HPDE6-E6E7 (cell line): ENCODE results near the gene CACNB2.
"Not testable (repeated sequence)": the region's sequence is repeated elsewhere in the genome, so short reads cannot be mapped to it uniquely, and the experiment has no call there.

ENCODE experiments used
- DNase-seq: peaks from one replicate; pipeline ENCODE4 v3.0.0; 2011; ENCODE audit warnings: missing footprints; ENCODE audit errors: extremely low spot score

Gene CACNB2

DNA sequence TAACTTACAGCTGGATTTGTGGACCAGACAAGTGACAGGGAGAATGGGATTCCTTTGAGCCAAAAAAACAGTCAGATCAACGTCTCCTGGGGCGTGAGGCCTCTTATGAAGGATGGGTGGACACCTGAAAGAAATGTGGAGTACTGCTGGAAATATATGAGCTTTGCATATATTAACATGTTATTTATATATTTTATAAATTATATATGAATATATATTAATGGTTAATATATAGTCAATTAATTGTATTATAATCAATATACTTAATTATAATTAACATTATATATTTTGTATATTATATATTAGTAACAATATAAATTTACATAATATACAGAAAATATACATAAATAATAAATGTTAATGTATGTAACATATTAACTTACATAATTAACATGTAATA, 57.5 kb downstream of the CACNB2 start:
- DNase-seq, result no peak

DNA sequence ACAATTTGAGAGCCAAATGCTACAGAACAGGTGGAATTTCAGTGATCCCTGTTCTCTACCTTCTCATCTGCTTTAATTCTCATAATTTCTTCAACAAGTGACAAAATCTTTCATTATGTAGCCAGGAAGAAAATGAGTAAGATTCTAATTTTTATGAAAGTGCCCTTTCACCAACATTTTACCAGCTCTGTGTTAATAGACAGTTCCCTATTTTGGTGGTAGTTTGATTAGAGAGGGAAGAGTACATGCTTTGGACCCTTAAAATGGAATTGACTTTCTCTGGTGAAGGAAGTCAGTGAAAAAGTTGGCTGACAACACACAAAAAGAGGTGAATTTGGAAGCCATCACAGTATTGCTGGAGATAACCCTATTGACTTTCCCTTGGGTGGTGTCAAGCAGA, 61.7 kb downstream of the CACNB2 start:
- no peak for DNase-seq

DNA sequence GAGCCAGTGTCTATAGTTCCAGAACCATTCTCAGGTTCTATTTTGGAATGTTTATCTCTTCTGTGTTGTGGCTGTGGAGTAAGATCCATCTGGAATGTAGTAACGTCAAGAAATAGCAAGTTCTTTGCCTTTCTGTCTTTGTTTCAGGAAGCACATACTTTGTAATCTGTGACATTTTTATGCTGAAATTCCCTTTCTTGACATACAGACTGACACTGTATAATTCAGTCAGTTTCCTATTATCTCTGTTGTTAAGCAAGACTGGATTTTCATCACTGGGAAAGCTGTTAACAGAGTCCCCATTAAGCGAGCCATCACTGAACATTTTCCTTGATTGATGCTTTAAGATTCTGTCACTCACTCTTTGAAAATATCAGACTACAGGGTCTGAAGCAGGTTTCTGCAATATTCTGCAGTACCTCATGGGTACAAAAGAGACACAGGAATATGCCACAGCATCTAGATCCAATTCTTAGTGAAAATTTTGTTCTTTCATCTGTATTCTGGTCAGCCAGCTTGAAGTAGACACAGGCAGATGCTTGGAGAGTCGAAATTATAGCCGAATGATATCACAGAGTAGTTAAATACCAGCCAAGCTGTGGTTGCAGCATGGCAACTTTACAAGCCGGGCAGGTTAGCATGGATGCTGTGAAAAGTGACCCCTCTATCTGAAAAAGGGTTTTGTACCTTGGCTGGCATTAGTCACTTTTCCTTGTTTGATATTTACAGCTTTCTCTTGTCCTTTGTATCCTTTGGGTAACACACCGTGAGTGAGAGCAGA, 62.6 kb downstream of the CACNB2 start:
- DNase-seq, result no peak

DNA sequence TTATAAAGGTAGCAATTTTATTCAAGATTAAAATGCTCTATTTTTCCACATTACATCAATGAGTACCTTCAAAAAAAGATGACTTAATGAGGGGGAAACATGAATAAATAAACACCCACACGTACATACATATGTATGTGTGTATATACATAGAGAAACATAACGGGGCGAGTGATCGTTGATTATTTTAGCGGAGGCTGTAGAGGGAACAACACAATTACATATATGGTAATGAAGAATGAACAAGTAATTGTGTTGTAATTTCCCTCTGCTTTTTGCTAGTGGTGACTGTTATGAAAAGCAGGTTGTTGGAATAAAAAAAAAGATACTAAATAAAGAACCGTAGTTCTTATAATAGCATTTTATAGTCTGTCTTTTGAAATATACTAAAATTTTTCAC, 63.2 kb downstream of the CACNB2 start:
- no peak for DNase-seq

DNA sequence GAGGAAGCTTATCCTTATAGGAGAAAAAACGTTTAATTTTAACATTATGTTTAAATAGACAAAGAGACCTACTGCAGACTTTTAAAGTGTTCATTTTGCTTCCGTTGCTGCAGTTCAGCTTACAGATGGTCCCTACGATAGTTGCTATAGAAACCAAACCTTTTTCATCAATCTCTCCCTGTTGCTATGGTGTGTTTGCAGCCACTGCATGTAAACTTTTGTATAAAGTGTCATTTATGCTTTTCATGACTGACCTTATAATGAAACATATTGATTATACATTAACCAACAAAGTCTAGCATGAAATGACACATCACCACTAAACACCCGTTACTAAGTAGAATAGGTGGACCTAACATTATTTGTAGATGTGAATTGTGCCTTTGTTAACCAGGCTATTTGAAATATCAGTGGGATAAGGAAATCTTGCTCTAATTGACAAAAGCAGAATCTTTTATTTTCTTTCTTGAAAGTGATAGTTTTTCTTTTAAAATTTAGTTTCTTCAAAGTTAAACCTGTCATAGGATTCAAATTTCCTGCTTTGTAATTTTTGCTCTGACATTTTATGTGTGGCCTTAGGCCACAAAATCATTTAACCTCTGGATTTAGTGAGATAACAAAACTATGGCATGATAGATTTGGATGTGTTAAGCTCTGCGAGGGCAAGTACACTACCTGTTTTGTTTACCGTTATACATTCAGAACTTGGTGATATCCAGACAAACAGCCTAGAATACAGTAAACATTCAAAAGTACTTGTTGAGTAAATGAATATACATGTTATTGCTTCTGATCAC, 64.0 kb downstream of the CACNB2 start:
- no peak for DNase-seq

DNA sequence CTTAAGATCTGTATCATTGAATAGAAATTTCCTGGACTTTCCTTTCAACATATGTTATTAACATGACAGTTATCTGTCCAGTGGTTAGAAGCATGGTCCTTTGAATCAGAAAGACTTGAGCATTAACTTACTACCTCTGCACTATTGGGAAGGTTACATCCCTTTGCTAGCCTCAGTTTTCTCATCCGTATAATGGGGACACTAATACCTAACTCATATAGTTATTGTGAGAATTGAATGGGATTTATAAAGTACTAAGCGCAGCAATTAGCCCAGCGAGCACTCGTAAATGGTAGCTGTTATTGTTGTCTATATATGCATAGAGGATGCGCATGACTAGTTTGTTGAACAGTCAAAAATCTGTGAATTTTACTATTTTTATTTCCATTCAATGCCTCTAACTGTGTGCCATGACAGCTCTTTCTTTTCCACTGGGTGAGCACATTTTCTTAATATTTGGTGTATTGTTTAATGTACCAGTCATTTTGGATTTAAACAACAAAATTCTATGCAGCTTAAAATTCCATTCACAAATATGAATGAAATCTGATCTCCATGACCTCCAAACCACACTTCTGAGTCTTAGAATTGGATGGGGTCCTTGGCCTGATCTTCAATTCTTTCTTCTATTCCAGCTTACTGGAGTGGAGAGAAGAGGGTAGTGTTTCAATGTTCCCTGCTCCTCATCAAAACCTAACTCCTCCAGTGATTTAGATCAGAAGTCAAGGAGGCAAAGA, 65.0 kb downstream of the CACNB2 start:
- DNase-seq, result no peak

DNA sequence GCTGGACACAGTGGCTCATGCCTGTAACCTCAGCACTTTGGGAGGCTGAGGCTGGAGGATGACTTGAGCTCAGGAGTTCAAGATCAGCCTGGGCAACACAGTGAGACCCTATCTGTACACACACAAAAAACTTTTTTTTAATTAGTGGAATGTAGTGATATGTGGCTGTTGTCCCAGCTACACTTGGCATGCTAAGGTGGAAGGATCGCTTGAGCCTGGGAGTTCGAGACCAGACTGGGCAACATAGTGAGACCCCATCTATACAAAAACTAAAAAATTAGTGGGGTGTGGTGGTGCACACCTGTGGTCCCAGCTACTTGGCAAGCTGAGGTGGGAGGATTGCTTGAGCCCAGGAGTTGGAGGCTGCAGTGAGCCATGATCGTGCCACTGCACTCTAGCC, 68.0 kb downstream of the CACNB2 start:
- DNase-seq, result not testable (repeated sequence)

DNA sequence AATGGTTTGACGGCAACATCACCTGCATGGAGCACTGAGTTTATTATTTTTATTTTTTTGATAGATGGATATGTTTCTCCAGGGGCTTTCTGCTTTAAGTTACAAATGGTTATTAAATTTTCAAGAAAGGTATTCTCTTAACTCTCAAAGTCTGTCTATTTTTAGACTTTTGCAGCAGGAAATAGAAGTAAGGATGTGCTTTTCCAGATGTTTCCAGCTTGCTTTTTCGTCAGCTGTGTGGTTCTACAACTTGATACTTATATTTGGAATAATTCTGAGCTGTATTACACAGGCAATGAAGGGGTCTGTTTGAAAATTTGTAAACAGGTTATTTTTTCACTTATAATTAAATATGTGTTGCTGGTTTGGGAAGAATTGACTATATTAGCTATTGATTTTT, 69.0 kb downstream of the CACNB2 start:
- no peak for DNase-seq

DNA sequence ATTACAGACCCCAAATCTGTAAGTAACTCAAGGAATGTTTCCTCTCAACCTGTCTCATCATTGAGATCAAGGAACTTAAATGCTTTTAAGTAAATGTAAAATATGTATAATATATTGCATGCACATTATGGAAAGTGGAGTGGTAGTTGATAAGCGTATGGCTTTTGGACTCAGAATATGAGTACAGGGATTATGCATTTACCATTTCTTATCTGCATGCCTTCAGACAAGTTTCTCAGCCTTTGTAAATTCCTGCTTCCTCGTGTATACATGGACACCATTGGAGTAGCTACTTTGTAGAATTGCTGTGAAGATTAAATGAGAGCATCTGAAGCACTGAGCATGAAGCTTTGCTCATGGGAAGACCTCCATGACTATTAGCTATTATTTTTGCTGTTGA, 70.5 kb downstream of the CACNB2 start:
- DNase-seq, result no peak

DNA sequence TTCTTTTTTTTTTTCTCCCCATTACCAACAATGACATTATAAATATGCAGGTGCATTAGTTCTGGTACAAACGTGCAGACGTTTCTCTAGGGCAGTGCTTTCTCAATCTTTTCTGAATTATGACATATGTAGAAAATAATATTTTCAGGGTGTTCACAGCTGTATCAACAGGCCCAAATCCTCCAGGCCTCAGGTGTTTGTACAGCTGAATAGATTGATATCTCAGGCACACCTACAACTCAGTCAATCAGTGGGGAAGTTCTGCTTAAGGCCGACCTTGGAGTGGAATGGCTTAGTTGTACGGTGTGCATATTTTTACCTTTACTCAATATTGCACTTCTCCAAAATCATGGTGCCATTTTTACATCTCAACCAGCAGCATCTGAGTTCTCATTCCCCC, 71.6 kb downstream of the CACNB2 start:
- no peak for DNase-seq

DNA sequence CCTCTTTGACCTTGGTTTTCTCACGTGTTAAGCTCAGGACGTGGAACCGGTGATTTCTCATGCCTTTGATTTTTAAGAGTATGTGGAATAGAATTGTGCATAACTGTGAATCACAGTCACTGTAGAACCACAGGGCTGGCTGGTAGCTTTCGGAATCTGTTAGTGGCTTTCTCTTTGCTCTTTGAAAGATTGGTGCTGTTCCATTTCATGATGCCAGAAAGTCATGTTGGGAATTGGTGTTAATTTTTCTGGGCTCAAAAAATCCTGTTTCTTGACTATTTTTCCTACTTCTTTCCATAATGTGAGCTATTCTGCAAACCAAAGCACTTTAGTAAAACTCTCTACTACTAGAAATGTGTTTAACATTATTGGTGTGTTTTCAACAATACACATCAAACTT, 73.0 kb downstream of the CACNB2 start:
- DNase-seq, result no peak

DNA sequence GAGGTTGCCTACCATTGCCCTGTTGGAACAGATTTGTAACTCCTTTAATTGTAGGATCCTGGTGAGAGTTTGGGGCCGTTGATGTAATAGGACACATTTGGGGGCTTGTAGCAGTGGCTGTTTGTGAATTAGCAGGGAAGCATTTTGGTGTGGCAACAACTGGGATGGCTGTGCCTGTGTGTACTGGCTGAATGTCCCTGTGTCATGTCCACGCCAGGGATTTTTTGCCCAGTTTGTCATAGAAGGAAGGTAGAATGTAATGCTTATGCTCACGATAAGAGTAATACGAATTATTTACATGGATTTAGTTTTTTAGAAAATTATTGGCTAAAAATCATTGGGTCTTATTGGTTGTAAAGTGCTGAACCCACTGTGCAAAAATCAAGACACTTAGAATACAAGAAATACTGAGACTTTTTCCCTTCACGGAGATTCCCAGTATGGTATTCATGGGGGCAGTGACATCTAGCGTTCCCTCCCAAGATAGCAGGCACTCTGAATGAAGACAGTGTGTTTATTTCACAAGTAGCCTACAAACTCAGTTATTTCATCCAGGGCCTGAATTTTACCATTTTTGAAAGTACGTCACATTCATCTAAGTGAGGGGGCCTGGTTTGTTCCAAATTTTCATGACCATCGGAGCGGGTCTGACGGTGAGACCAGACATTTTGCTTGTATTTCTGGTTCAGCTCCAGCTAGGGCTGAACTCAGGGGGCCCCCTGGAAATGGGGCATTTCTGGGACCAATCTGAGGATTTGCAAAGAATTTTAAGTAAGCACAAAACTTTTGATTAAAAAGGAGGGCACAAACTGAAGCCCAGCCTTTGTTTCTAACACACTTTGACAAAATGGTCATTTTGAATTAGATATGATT, 74.7 kb downstream of the CACNB2 start:
- peak; percentile 1 for DNase-seq

DNA sequence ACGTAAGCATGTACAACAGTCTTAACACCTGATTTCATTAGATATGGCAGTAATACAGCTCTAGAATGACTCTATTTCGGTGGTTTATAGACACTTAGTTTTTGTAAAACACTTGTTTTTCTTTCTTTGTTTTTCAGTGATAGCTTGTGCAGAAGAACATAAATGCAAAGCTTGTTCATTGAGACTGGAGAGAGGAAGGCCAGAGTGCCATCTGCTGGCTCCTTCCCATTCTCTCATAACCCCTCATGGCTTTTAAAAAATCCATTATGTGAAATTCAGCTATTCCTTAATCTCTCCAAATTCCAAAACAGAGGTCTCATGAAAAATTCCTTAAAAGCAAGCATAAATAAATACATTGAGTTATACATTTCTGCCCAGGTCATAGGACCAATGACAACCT, 76.3 kb downstream of the CACNB2 start:
- DNase-seq, result no peak

DNA sequence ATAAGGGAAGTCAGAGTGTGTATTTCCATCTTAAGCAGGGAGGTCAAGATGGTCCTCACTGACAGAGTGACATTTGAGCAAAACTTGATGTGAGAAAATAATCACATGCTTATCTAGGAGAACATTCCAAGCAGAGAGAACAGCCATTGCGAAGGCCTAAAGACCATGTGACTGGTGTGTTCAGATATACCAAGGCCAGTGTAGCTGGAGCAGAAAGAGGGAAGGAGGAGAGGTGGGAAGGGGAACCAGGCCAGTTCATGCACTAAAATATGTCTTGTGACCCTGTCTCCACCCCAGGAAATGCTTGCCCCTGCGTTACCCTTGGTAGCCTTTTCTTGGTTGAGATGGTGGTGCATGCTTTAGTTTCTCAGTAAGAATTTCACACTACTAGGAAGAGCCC, 77.4 kb downstream of the CACNB2 start:
- no peak for DNase-seq

DNA sequence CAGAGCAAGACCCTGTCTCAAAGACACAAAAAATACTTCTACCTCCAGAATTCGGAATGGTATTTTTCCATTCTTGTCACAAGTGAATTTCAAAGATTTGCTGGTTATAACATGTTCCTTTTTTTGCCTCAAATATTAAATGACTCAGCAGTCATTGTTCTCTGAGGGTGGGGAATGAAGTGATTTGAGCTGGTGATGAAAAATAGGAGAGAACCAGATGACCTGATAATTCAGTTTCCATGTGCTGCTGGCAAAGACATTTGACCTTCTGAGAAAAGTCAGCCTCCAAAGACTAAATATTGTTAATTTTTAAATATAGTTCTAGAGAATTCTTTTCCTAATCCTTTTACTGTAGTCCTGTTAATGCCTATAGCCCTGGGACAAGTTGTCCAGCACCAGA, 78.9 kb downstream of the CACNB2 start:
- DNase-seq, result no peak

DNA sequence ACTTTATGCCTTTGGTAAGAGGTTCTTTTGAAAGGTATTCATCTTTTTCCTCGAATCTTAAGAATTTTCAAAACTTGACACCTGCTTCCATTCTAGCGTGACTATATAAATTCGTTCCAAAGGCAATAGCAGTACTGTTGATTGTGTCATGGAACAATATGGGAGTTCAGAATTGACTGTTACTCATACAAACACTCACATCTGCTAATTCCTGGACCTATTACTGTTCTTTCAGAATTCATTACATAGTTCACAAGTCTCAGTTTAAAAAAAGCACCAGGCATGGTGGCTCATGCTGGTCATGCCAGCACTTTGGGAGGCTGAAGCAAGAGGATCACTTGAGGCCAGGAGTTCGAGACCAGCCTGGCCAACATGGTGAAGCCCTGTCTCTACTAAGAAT, 80.9 kb downstream of the CACNB2 start:
- DNase-seq, result no peak

DNA sequence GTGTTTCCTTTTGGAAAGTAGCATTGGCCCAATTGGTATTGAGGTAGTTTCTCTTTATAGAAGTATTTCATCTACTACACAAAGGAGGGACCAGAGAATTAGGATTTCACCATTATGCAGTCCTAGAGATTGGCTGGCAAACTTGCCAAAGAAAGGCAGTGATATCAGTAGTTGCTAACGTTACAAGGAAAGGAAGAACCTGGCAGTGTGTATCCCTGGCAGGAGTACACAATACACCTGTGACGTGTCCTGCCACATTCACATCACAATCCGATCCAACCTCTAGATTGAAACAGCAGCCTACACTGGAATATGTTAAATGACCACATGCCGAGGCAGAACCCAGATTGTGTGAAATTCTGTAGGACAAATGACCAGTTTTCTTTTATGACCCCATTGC, 81.7 kb downstream of the CACNB2 start:
- no peak for DNase-seq

DNA sequence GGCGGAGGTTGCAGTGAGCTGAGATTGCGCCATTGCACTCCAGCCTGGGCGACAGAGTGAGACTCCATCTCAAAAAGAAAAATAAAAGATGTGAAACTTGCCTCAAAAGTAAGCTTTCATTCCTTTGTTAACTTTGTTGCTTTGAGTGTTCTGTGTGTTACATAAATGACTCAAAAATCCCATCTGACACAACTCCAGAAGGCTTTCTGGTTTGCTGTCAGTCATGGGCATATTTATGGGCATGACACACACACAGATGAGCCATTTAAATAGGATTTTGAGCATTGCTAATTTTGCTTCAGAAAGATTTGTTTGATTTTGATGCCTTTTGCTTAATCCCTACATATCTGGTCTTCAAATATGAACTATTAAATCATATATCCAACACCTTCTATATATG, 82.6 kb downstream of the CACNB2 start:
- no peak for DNase-seq

DNA sequence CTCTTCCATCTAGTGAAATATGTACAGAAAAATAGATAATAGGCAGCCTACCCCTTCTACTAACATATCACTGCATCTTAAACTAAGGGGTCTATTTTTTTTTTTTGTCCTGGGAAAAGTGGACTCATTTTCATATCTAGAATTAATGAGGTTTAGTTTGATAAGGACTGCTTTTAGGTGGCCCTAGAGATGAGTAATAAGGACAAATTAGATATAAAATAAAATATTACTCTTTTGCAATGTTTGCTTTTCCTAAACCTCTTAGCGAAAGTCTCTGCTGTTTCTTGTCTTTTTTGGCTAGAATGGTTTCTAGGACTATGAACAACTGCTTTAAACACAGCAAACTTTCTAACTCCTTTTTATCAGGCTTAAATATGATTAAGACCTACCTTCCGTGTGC, 83.7 kb downstream of the CACNB2 start:
- no peak for DNase-seq

DNA sequence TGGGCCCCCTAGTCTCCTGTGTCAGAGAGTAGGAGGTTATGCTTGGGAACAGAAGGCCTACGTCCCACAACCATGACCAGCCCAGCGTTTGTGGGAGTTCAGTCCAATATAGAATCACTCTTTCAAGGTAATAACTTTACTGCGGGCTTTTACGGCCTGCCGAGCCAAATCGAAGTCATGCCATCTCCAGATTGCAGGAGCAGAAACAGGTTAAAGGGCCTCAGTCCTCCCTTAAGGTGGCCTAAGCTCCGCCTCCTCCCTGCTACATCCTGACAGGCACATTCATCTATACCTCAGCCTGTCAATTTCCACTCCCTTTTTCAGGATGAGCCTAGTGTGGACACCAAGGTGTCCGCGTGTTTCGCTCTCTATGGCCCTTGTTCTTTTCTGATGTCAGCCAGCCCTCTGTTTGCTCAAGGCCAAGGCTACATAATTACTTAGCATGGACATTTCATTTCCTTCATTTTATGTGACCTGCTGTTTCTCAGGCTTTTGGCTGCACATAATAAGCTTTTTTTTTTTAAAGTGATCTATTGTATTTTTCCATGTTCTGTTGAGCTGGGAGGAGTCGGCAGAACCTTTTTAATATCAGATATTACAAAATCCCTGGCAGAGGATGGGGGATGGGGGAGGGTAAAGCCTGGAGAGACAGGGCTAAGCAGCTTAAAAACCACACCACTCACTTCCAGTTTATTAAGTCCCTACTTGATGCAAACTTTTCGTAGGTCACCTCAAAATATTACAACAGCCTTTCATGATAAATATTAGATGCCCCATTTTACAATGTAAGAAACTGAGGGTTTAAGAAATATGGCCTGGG, 84.6 kb downstream of the CACNB2 start:
- no peak for DNase-seq

DNA sequence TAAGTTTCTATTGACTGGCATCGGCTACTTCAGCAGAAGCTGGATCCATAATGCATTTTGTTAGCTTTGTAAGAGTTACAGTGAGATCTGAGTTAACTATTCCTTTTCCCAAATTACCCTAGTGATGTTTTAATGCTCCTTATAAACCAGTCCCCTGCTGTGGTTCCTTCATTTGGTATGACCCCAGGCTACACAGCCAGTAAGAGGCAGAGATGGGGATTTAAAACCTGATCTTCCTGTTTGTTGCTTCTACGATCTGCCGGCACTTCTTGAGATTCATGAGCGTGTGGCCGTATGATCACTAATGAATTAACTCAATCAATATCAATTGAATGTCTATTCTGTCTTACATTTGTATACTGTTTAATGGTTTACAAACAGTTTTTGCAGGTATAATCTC, 86.1 kb downstream of the CACNB2 start:
- no peak for DNase-seq
